Peyer's patch (tissue), 4 donors: ENCODE data around the gene COL6A2.

ENCODE experiments used
- POLR2A ChIP-seq, 2 donors: fragments of 450-650 bp; IDR thresholded peaks; one replicate each; pipeline ENCODE4 v1.5.1; 2017; ENCODE audit warnings: antibody characterized with exemption in 2 of 2, mild to moderate bottlenecking in 2 of 2, moderate library complexity in 2 of 2
- TF ChIP-seq, protein P1 (sequence below), 6 experiments: fragments of 450-650 bp in 4 of 6; fragments of 200-600 bp in 2 of 6; sonication (generic) in 1 of 6; IDR thresholded peaks; one replicate each; pipeline ENCODE4 v1.5.1; 2017 to 2019; ENCODE audit warnings: antibody characterized with exemption in 6 of 6, mild to moderate bottlenecking in 3 of 6, moderate library complexity in 1 of 6

DNA sequence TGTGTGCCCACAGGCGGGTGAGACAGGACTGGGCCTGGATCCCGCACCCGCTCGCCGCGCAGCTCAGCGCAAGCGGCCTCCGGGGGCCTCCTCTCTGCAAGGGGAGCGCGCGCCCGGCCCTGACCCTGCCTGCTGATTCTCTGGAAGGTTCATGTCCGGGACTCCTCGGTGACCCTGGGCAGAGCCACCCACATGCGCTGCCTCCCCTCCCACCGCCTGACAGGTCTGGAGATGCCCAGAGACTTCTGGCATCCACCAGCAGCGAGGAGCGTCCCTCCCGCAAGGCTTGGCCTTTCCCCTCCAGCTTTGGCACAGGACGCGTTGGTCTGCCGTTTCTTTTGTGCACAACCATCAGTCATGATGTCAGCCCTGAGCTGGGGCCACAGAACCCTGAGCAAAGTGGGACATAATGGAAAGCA lies 42.0 kb upstream of the COL6A2 start:
- TF ChIP-seq, protein P1, sequence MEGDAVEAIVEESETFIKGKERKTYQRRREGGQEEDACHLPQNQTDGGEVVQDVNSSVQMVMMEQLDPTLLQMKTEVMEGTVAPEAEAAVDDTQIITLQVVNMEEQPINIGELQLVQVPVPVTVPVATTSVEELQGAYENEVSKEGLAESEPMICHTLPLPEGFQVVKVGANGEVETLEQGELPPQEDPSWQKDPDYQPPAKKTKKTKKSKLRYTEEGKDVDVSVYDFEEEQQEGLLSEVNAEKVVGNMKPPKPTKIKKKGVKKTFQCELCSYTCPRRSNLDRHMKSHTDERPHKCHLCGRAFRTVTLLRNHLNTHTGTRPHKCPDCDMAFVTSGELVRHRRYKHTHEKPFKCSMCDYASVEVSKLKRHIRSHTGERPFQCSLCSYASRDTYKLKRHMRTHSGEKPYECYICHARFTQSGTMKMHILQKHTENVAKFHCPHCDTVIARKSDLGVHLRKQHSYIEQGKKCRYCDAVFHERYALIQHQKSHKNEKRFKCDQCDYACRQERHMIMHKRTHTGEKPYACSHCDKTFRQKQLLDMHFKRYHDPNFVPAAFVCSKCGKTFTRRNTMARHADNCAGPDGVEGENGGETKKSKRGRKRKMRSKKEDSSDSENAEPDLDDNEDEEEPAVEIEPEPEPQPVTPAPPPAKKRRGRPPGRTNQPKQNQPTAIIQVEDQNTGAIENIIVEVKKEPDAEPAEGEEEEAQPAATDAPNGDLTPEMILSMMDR (IDR thresholded peaks at IDR 0.05) = no peak
- TF ChIP-seq POLR2A (IDR thresholded peaks at IDR 0.05) = no peak
